Glutamatergic neuron (in vitro differentiated cells): ENCODE results near the gene SMIM36. TPM values are rescaled to one million over a fixed set of nuclear protein-coding genes. Genes with fewer than 3 reads are reported as not detected.

Experiments used
- DNase-seq: peaks from one replicate; pipeline ENCODE4 v3.0.0; 2022
- H3K27ac Mint-ChIP-seq: one replicate; pipeline ENCODE4 v1.8.0; 2020; ENCODE audit warnings: mild to moderate bottlenecking, mixed read lengths, inconsistent platforms; ENCODE audit not compliant: unreplicated experiment
- H3K27me3 Mint-ChIP-seq: one replicate; pipeline ENCODE4 v1.8.0; 2020; ENCODE audit warnings: mild to moderate bottlenecking, moderate library complexity, mixed read lengths, inconsistent platforms; ENCODE audit not compliant: unreplicated experiment
- H3K36me3 Mint-ChIP-seq: one replicate; pipeline ENCODE4 v1.8.0; 2020; ENCODE audit warnings: mild to moderate bottlenecking, mixed read lengths, inconsistent platforms; ENCODE audit not compliant: unreplicated experiment
- H3K4me1 Mint-ChIP-seq: one replicate; pipeline ENCODE4 v1.8.0; 2020; ENCODE audit warnings: mild to moderate bottlenecking, low read depth, mixed read lengths, inconsistent platforms; ENCODE audit not compliant: unreplicated experiment
- H3K4me3 Mint-ChIP-seq: one replicate; pipeline ENCODE4 v1.8.0; 2020; ENCODE audit warnings: mild to moderate bottlenecking, mixed read lengths, inconsistent platforms; ENCODE audit not compliant: unreplicated experiment
- H3K9me3 Mint-ChIP-seq: one replicate; pipeline ENCODE4 v1.8.0; 2020; ENCODE audit warnings: mild to moderate bottlenecking, moderate library complexity, mixed read lengths, inconsistent platforms; ENCODE audit not compliant: unreplicated experiment
- total RNA-seq: library from RNA; stranded (reverse); fragmentation: NEBNext Ultra II Directional; extraction: Animal tissue kit (Norgen Biotek cat#: 25700); gene quantifications from one replicate; pipeline ENCODE4 v1.2.1, GENCODE V29; 2021; ENCODE audit not compliant: unreplicated experiment
- TF ChIP-seq, protein P1 (sequence below): fragments of 200-600 bp; sonication (generic); IDR thresholded peaks from one replicate; pipeline ENCODE4 v1.5.0; 2021; ENCODE audit not compliant: partially characterized antibody, unreplicated experiment

Gene SMIM36
- total RNA-seq, 1 donor from 2014 or later, result not detected

DNA sequence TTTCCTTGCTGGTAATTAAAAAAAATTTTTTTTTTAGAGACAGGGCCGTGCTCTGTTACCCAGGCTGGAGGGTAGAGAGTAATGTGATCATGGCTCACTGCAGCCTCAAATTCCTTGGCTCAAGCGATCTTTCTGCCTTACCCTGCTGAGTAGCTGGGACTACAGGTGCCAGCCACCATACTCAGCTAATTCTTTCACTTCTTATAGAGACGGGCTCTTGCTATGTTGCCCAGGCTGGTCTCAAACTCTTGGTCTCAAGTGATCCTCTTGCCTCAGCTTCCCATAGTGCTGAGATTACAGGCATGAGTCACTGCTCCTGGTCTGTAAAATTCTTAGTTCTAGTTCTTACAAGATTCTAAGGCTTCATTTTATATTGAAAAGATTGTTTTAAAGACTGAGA lies 11.1 kb downstream of the SMIM36 start:
- no peak for DNase-seq
- TF ChIP-seq, protein P1, sequence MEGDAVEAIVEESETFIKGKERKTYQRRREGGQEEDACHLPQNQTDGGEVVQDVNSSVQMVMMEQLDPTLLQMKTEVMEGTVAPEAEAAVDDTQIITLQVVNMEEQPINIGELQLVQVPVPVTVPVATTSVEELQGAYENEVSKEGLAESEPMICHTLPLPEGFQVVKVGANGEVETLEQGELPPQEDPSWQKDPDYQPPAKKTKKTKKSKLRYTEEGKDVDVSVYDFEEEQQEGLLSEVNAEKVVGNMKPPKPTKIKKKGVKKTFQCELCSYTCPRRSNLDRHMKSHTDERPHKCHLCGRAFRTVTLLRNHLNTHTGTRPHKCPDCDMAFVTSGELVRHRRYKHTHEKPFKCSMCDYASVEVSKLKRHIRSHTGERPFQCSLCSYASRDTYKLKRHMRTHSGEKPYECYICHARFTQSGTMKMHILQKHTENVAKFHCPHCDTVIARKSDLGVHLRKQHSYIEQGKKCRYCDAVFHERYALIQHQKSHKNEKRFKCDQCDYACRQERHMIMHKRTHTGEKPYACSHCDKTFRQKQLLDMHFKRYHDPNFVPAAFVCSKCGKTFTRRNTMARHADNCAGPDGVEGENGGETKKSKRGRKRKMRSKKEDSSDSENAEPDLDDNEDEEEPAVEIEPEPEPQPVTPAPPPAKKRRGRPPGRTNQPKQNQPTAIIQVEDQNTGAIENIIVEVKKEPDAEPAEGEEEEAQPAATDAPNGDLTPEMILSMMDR, result no peak
- no peaks in the 10 kb centered on the region for H3K36me3 Mint-ChIP-seq
- peaks cover 2% of the 10 kb centered on the region for H3K27me3 Mint-ChIP-seq
- no peak overlapping the region for H3K4me3 Mint-ChIP-seq
- H3K4me1 Mint-ChIP-seq, result peaks cover 3% of the 10 kb centered on the region
- no peak overlapping the region for H3K27ac Mint-ChIP-seq
- no peaks in the 10 kb centered on the region for H3K9me3 Mint-ChIP-seq

DNA sequence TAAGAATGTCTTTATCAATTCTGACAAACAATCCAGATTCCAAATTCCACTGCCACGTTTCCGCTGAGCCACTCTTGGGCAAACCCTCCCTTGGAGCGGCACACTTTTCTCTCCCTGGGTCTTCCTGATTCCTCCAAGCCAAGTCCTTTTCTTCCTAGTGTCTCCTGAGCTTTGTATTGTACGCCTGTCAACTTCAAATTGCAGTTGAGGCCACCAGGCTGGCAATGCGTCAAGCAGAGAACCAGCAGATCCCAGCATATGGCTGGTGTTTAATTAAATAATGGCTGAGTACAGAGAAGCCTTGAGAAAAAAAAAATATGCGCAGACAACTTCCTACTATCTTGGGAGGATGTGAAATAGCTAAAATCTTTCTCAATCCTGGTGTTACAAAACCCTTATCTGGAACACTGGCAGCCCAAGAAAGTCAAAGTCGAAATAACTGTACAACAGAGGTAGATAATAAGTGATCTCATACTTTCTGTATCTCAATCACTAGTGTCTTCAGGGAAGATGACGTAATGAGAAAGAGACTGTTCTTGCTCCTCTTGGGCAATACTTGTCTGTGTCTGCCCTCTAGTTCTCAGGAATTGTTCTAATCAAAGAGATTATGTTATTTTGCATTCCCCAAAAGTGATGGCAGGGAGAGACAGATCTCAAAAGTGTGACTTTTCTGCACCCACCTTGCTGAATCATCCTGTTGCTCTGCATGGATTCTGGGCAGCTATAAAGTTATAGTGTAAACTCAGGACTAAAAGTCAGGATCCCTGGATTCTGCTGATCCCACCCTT lies 15.0 kb downstream of the SMIM36 start:
- Mint-ChIP-seq H3K9me3 (no peaks in the 10 kb centered on the region), H3K27me3 (peaks cover 2% of the 10 kb centered on the region), H3K27ac (peak overlapping the region; percentile 75), H3K36me3 (no peaks in the 10 kb centered on the region), H3K4me1 (peaks cover 9% of the 10 kb centered on the region), H3K4me3 (no peak overlapping the region)
- TF ChIP-seq, protein P1, result no peak
- DNase-seq, result no peak

- Mint-ChIP-seq H3K9me3 (no peaks in the 10 kb centered on the region), H3K27ac (no peak overlapping the region), H3K4me1 (peaks cover 9% of the 10 kb centered on the region), H3K27me3 (peaks cover 2% of the 10 kb centered on the region), H3K36me3 (no peaks in the 10 kb centered on the region), H3K4me3 (no peak overlapping the region)
- DNase-seq, result no peak
- TF ChIP-seq, protein P1, result no peak
These were observed 16.0 kb downstream of the SMIM36 start for GRCh38 chr17:55495239-55495638.

- Mint-ChIP-seq H3K27ac (peak overlapping the region; percentile 64), H3K36me3 (no peaks in the 10 kb centered on the region), H3K4me1 (peaks cover 9% of the 10 kb centered on the region), H3K9me3 (no peaks in the 10 kb centered on the region), H3K4me3 (no peak overlapping the region), H3K27me3 (no peaks in the 10 kb centered on the region)
- DNase-seq, result no peak
- TF ChIP-seq, protein P1, result no peak
These were observed 18.4 kb downstream of the SMIM36 start for GRCh38 chr17:55492781-55493341.

GRCh38 chr17:55490376-55490775 lies 20.9 kb downstream of the SMIM36 start:
- no peak overlapping the region for H3K4me3 Mint-ChIP-seq
- TF ChIP-seq, protein P1, result no peak
- peaks cover 7% of the 10 kb centered on the region for H3K4me1 Mint-ChIP-seq
- H3K27me3 Mint-ChIP-seq, result no peaks in the 10 kb centered on the region
- no peak for DNase-seq
- no peak overlapping the region for H3K27ac Mint-ChIP-seq
- H3K9me3 Mint-ChIP-seq, result no peaks in the 10 kb centered on the region
- no peaks in the 10 kb centered on the region for H3K36me3 Mint-ChIP-seq
